GM10248 (cell line): ENCODE results near the gene AK2.

Experiments
- CTCF ChIA-PET: fragments of 300-600 bp; sonication (Branson Sonifier 250); formaldehyde crosslinking; extraction: SDS; loops from one replicate; lab custom pipeline; 2021; ENCODE audit warnings: antibody characterized with exemption; lab: Yijun Ruan, JAX
- POLR2A ChIA-PET: fragments of 350-650 bp; sonication (Branson Sonifier 250); formaldehyde crosslinking; extraction: SDS; loops from one replicate; lab custom pipeline; 2020; ENCODE audit warnings: antibody characterized with exemption; lab: Yijun Ruan, JAX
- DNase-seq: peaks from one replicate; pipeline ENCODE4 v3.0.0; 2012; ENCODE audit errors: extremely low spot score
- CTCF ChIP-seq: IDR thresholded peaks from 2 replicates; pipeline ENCODE4 v1.5.1; 2012; ENCODE audit warnings: mild to moderate bottlenecking, low read depth; ENCODE audit errors: extremely low read depth, missing control alignments, control extremely low read depth

The AK2 gene

GRCh38 chr1:32960342-32960741, 76.3 kb downstream of the AK2 start:
- ChIA-PET CTCF (interaction anchor here (1.1 to 1.4 kb wide), 2 partner anchors 12 to 27 kb away, joined by 3 to 4 read pairs; no protein-coding TSS in a partner anchor), POLR2A (no interaction called here)
- DNase-seq = no peak
- TF ChIP-seq CTCF = no peak

- TF ChIP-seq CTCF = no peak
- CTCF ChIA-PET = interaction anchor here (0.9 to 2.0 kb wide), 3 partner anchors 10 to 88 kb away, joined by 3 to 5 read pairs (median 4); no protein-coding TSS in a partner anchor
Observed at GRCh38 chr1:32958827-32959226, 77.9 kb downstream of the AK2 start.

More at GRCh38 chr1:32958827-32959226, 77.9 kb downstream of the AK2 start:
- no peak for DNase-seq
- POLR2A ChIA-PET = interaction anchor here (0.6 to 1.1 kb wide), 3 partner anchors 12 to 177 kb away, joined by 3 to 10 read pairs (median 6); no protein-coding TSS in a partner anchor
